ENCODE measurements around the gene HBG1.

The HBG1 gene

DNA sequence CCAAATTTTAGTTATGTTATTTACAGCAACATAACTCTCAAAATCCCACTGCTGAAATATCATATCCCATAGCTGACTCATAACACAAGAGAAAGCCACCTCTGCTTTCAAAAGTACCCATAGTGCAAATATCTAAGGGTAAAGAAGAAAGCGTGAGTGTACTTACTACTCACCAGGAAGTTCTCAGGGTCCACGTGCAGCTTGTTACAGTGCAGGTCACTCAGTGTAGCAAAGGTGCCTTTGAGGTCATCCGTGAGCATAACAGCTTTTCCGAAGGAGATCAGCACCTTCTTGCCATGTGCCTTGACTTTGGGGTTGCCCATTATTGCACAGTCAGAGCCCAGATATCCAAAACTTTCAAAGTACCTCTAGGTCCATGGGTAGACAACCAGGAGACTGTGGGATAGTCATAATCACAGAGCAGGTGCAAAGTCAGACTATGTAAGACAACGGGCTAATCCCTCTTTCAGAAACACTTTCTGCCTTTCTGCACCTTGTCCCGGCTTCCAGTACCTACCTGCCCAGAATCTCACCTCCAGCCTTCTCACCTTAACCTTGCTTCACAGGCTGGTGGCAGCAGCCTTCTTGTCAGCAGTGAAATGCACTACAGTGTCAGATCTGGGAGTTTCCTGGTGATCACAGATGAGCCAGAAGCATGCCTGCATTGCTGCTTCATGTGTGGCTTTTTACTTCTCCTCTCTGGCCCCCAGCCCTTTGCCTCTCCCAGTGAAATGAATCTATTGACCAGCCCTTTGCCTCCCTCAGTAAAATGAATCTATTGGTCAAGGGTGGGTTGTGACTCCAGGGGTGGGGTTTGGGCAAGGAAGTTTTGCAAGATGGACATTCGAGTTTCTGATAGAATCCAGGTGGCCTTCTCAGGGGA, 6.5 kb downstream of the HBG1 start:
- Histone ChIP-seq H2BK5ac (ENCODE audit: low read length) (no peak overlapping the region), H4K5ac (ENCODE audit: low read length) (no peak overlapping the region), H3K79me1 (ENCODE audit: low read length) (no peaks in the 10 kb centered on the region), H3K4me1 (ENCODE audit: control insufficient read depth, low read depth, low read length) (no peaks in the 10 kb centered on the region), H3K79me2 (ENCODE audit: control insufficient read depth, insufficient read depth, low read length) (no peaks in the 10 kb centered on the region), H3K4me3 (ENCODE audit: low read length) (no peak overlapping the region), H2BK15ac (replicated peaks; ENCODE audit: low read depth) (no peak overlapping the region), H3K36me3 (ENCODE audit: control insufficient read depth, insufficient read depth, low read length) (no peaks in the 10 kb centered on the region), H3K23ac (ENCODE audit: low read length) (no peak overlapping the region), H3K9ac (ENCODE audit: low read length) (no peak overlapping the region), H3K4me2 (ENCODE audit: low read length) (no peak overlapping the region), H3K27ac (ENCODE audit: low read depth, low read length) (no peak overlapping the region), H3K4ac (ENCODE audit: low read depth, low read length) (no peak overlapping the region), H2BK120ac (ENCODE audit: low read depth, low read length) (no peak overlapping the region), H3K56ac (ENCODE audit: low read length) (no peak overlapping the region), H3K27me3 (ENCODE audit: insufficient read depth, low read length, poor library complexity) (no peaks in the 10 kb centered on the region), H3K18ac (ENCODE audit: low read length) (no peak overlapping the region), H4K8ac (ENCODE audit: low read depth, low read length) (no peak overlapping the region), H2AK5ac (ENCODE audit: low read length) (no peak overlapping the region)
- WGBS (ENCODE audit: extremely low coverage, insufficient coverage, low lambda C conversion rate): no CpG with 5 or more reads among the region's 7 CpGs
- DNase-seq: no peak

DNA sequence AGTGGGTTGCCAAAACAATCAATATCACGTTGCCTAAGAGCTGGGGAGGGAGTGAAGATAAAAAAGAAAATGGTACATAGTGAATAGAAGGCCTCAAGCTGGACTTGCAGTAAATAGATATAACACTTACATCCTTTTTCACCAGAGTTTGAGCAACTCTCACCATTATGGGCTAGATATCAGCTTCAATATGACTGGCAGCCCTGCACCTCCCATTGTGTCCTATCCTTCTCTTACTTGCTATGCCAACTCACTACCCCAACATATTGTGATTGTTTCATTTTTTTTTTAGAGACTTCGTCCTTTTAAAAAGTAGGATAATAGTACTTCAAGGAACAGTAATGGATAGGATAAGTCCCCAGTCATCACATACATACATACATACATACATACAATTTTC, 7.4 kb downstream of the HBG1 start:
- H3K4me3 ChIP-seq (ENCODE audit: low read length): no peak overlapping the region
- no CpG with 5 or more reads among the region's 2 CpGs for WGBS (ENCODE audit: extremely low coverage, insufficient coverage, low lambda C conversion rate)
- no peak overlapping the region for H3K4me2 ChIP-seq (ENCODE audit: low read length)
- H3K4ac ChIP-seq (ENCODE audit: low read depth, low read length): no peak overlapping the region
- no peak overlapping the region for H3K23ac ChIP-seq (ENCODE audit: low read length)
- no peaks in the 10 kb centered on the region for H3K79me1 ChIP-seq (ENCODE audit: low read length)
- no peaks in the 10 kb centered on the region for H3K36me3 ChIP-seq (ENCODE audit: control insufficient read depth, insufficient read depth, low read length)
- H4K5ac ChIP-seq (ENCODE audit: low read length): no peak overlapping the region
- no peak overlapping the region for H3K27ac ChIP-seq (ENCODE audit: low read depth, low read length)
- no peak overlapping the region for H2AK5ac ChIP-seq (ENCODE audit: low read length)
- H3K56ac ChIP-seq (ENCODE audit: low read length): no peak overlapping the region
- no peaks in the 10 kb centered on the region for H3K79me2 ChIP-seq (ENCODE audit: control insufficient read depth, insufficient read depth, low read length)
- H4K8ac ChIP-seq (ENCODE audit: low read depth, low read length): no peak overlapping the region
- H3K9ac ChIP-seq (ENCODE audit: low read length): no peak overlapping the region
- DNase-seq: no peak
- H3K27me3 ChIP-seq (ENCODE audit: insufficient read depth, low read length, poor library complexity): no peaks in the 10 kb centered on the region
- H3K4me1 ChIP-seq (ENCODE audit: control insufficient read depth, low read depth, low read length): no peaks in the 10 kb centered on the region
- H2BK120ac ChIP-seq (ENCODE audit: low read depth, low read length): no peak overlapping the region
- H3K18ac ChIP-seq (ENCODE audit: low read length): no peak overlapping the region
- no peak overlapping the region for H2BK5ac ChIP-seq (ENCODE audit: low read length)
- no peak overlapping the region for H2BK15ac ChIP-seq (replicated peaks; ENCODE audit: low read depth)

DNA sequence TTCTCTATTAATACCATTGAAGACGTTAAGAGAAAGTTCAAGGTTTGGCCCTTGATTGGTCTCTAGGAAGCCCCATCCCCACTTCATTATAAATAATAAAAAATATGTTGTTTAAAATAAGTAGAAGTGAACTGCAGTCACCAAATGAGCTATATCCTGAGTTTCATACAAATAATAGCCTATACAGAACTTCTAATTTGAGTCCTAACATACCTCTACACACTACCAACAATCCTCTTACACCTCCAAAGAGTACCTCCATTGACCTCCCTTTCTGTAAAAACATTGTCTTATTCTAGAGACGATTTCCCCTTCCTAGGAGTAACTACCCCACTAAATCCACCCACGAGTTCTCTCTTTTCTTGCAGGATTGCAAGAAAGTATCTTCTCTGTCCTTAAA, 8.2 kb downstream of the HBG1 start:
- Histone ChIP-seq H3K79me1 (ENCODE audit: low read length) (no peaks in the 10 kb centered on the region), H2BK5ac (ENCODE audit: low read length) (no peak overlapping the region), H3K4me1 (ENCODE audit: control insufficient read depth, low read depth, low read length) (no peaks in the 10 kb centered on the region), H3K9ac (ENCODE audit: low read length) (no peak overlapping the region), H4K5ac (ENCODE audit: low read length) (no peak overlapping the region), H3K18ac (ENCODE audit: low read length) (no peak overlapping the region), H3K36me3 (ENCODE audit: control insufficient read depth, insufficient read depth, low read length) (no peaks in the 10 kb centered on the region), H3K4me2 (ENCODE audit: low read length) (no peak overlapping the region), H3K56ac (ENCODE audit: low read length) (no peak overlapping the region), H2AK5ac (ENCODE audit: low read length) (no peak overlapping the region), H2BK120ac (ENCODE audit: low read depth, low read length) (no peak overlapping the region), H3K79me2 (ENCODE audit: control insufficient read depth, insufficient read depth, low read length) (no peaks in the 10 kb centered on the region), H3K4ac (ENCODE audit: low read depth, low read length) (no peak overlapping the region), H3K23ac (ENCODE audit: low read length) (no peak overlapping the region), H3K27ac (ENCODE audit: low read depth, low read length) (no peak overlapping the region), H4K8ac (ENCODE audit: low read depth, low read length) (no peak overlapping the region), H3K4me3 (ENCODE audit: low read length) (no peak overlapping the region), H2BK15ac (replicated peaks; ENCODE audit: low read depth) (no peak overlapping the region), H3K27me3 (ENCODE audit: insufficient read depth, low read length, poor library complexity) (no peaks in the 10 kb centered on the region)
- WGBS (ENCODE audit: extremely low coverage, insufficient coverage, low lambda C conversion rate): no CpG with 5 or more reads among the region's 3 CpGs
- no peak for DNase-seq

DNA sequence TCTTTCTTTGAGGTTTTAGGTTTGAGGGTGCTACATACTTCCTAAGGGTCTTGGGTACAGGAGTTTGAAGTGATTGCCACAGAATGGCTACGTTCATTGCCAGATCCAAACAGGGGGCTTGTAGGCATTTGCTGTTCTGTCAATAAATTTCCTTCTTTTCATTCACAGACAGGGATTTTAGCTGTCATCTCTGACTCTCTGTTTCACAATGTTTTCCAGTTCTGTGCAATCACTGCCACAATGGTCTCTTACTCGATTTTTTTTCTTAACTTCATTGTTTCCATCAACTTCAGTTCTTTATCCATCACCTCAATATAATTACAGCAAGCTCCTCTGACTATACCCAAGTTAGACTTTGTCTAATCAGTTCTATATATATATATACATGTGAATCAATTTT, 9.2 kb downstream of the HBG1 start:
- WGBS (ENCODE audit: extremely low coverage, insufficient coverage, low lambda C conversion rate): no CpG with 5 or more reads among the region's 2 CpGs
- no peak overlapping the region for H4K8ac ChIP-seq (ENCODE audit: low read depth, low read length)
- no peak overlapping the region for H3K23ac ChIP-seq (ENCODE audit: low read length)
- H3K27me3 ChIP-seq (ENCODE audit: insufficient read depth, low read length, poor library complexity): no peaks in the 10 kb centered on the region
- H3K4me3 ChIP-seq (ENCODE audit: low read length): no peak overlapping the region
- no peaks in the 10 kb centered on the region for H3K4me1 ChIP-seq (ENCODE audit: control insufficient read depth, low read depth, low read length)
- no peak overlapping the region for H2AK5ac ChIP-seq (ENCODE audit: low read length)
- H3K18ac ChIP-seq (ENCODE audit: low read length): no peak overlapping the region
- no peak overlapping the region for H3K4ac ChIP-seq (ENCODE audit: low read depth, low read length)
- no peaks in the 10 kb centered on the region for H3K36me3 ChIP-seq (ENCODE audit: control insufficient read depth, insufficient read depth, low read length)
- no peak overlapping the region for H3K9ac ChIP-seq (ENCODE audit: low read length)
- H2BK5ac ChIP-seq (ENCODE audit: low read length): no peak overlapping the region
- no peaks in the 10 kb centered on the region for H3K79me2 ChIP-seq (ENCODE audit: control insufficient read depth, insufficient read depth, low read length)
- no peak overlapping the region for H3K56ac ChIP-seq (ENCODE audit: low read length)
- H2BK120ac ChIP-seq (ENCODE audit: low read depth, low read length): no peak overlapping the region
- DNase-seq: no peak
- no peaks in the 10 kb centered on the region for H3K79me1 ChIP-seq (ENCODE audit: low read length)
- H2BK15ac ChIP-seq (replicated peaks; ENCODE audit: low read depth): no peak overlapping the region
- no peak overlapping the region for H4K5ac ChIP-seq (ENCODE audit: low read length)
- H3K27ac ChIP-seq (ENCODE audit: low read depth, low read length): no peak overlapping the region
- no peak overlapping the region for H3K4me2 ChIP-seq (ENCODE audit: low read length)

DNA sequence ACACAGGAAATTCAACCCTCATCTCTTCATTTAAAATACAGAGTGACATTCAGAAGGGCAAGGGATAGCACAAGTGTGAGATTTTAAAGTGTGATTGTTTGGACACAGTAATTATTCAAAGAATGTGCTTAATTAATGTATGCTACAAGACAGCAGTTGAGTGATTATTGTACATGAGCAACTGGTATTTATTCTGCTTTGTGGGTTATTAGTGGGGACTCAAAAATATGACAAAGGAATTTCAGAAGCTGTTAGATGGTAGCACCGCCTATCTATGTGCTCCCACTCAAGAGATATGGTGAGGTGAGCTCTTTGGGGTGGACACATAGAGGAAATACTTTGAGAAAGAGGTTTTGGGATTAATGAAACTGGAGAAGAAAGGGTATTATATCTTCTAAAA, 9.6 kb downstream of the HBG1 start:
- no peaks in the 10 kb centered on the region for H3K4me1 ChIP-seq (ENCODE audit: control insufficient read depth, low read depth, low read length)
- H3K79me1 ChIP-seq (ENCODE audit: low read length): no peaks in the 10 kb centered on the region
- no peak overlapping the region for H3K4me3 ChIP-seq (ENCODE audit: low read length)
- no peak for DNase-seq
- H3K27me3 ChIP-seq (ENCODE audit: insufficient read depth, low read length, poor library complexity): no peaks in the 10 kb centered on the region
- no peak overlapping the region for H3K56ac ChIP-seq (ENCODE audit: low read length)
- no peak overlapping the region for H3K4ac ChIP-seq (ENCODE audit: low read depth, low read length)
- WGBS (ENCODE audit: extremely low coverage, insufficient coverage, low lambda C conversion rate): no CpG with 5 or more reads among the region's 1 CpG
- H3K9ac ChIP-seq (ENCODE audit: low read length): no peak overlapping the region
- H2AK5ac ChIP-seq (ENCODE audit: low read length): no peak overlapping the region
- no peaks in the 10 kb centered on the region for H3K36me3 ChIP-seq (ENCODE audit: control insufficient read depth, insufficient read depth, low read length)
- H3K23ac ChIP-seq (ENCODE audit: low read length): no peak overlapping the region
- no peak overlapping the region for H3K4me2 ChIP-seq (ENCODE audit: low read length)
- H2BK120ac ChIP-seq (ENCODE audit: low read depth, low read length): no peak overlapping the region
- H3K27ac ChIP-seq (ENCODE audit: low read depth, low read length): no peak overlapping the region
- H3K79me2 ChIP-seq (ENCODE audit: control insufficient read depth, insufficient read depth, low read length): no peaks in the 10 kb centered on the region
- H4K8ac ChIP-seq (ENCODE audit: low read depth, low read length): no peak overlapping the region
- no peak overlapping the region for H2BK5ac ChIP-seq (ENCODE audit: low read length)
- no peak overlapping the region for H2BK15ac ChIP-seq (replicated peaks; ENCODE audit: low read depth)
- no peak overlapping the region for H3K18ac ChIP-seq (ENCODE audit: low read length)
- H4K5ac ChIP-seq (ENCODE audit: low read length): no peak overlapping the region

DNA sequence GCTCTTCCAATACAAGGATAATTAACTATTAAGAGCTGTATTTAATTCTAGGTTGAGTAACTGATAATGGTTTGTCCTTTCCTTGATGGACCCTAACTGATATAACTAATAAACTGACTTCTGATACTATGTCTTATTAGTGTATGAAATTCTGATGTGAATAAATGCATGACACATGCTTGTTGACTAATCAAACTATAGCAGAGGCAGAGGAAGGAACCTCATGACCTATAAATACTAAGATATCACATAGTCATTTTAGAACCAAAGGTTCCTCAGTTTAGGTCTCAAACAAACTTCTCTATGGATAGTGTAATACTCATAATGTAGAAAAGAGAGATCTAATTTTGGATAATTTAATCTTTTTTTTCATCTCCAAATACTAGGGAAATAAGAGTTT, 10.6 kb downstream of the HBG1 start:
- no peak overlapping the region for H2AK5ac ChIP-seq (ENCODE audit: low read length)
- DNase-seq: no peak

More for the DNA sequence above, 10.6 kb downstream of the HBG1 start:
- no peak overlapping the region for H2BK120ac ChIP-seq (ENCODE audit: low read depth, low read length)
- H3K4ac ChIP-seq (ENCODE audit: low read depth, low read length): no peak overlapping the region
- no peaks in the 10 kb centered on the region for H3K79me1 ChIP-seq (ENCODE audit: low read length)
- H3K27me3 ChIP-seq (ENCODE audit: insufficient read depth, low read length, poor library complexity): no peaks in the 10 kb centered on the region
- no peak overlapping the region for H3K4me2 ChIP-seq (ENCODE audit: low read length)
- no peaks in the 10 kb centered on the region for H3K79me2 ChIP-seq (ENCODE audit: control insufficient read depth, insufficient read depth, low read length)
- no peak overlapping the region for H3K27ac ChIP-seq (ENCODE audit: low read depth, low read length)
- H3K56ac ChIP-seq (ENCODE audit: low read length): no peak overlapping the region
- no peak overlapping the region for H3K18ac ChIP-seq (ENCODE audit: low read length)
- H3K23ac ChIP-seq (ENCODE audit: low read length): no peak overlapping the region
- no peak overlapping the region for H3K4me3 ChIP-seq (ENCODE audit: low read length)
- H4K8ac ChIP-seq (ENCODE audit: low read depth, low read length): no peak overlapping the region
- no peaks in the 10 kb centered on the region for H3K4me1 ChIP-seq (ENCODE audit: control insufficient read depth, low read depth, low read length)
- no peak overlapping the region for H4K5ac ChIP-seq (ENCODE audit: low read length)
- no peak overlapping the region for H2BK5ac ChIP-seq (ENCODE audit: low read length)
- H3K36me3 ChIP-seq (ENCODE audit: control insufficient read depth, insufficient read depth, low read length): no peaks in the 10 kb centered on the region
- no peak overlapping the region for H2BK15ac ChIP-seq (replicated peaks; ENCODE audit: low read depth)
- no peak overlapping the region for H3K9ac ChIP-seq (ENCODE audit: low read length)

All from mesendoderm (in vitro differentiated cells).